GM19468 (cell line): ENCODE results near the gene ZBED4.
A peak's percentile ranks its signal among the peaks of the same experiment; 100 is the strongest.

Source experiments
- ATAC-seq: cut with Tn5 transposase; IDR thresholded peaks from one replicate; pipeline ENCODE4 v1.9.1; 2021; ENCODE audit warnings: mild to moderate bottlenecking, moderate library complexity, moderate number of reproducible peaks; ENCODE audit not compliant: unreplicated experiment; ENCODE audit errors: extremely low read depth

ZBED4 gene

DNA sequence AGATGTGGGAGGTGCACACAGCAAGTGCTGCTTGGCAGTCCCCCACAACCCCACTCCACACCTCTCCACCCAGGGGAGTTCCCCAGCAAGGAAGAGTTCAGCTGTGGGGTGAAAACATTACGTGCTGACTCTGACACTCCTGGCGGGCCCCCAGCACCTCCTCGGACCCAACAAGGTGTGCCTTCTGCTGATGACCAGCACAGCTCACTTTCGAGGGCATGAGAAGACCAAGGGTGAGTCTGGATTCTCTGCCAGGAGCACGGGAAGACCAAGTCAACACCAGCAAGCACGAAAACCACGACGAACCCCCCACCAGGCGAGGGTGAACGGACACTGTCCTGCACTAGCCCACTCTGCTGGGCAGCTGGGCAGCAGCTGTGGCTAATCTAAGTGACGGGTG, 63.2 kb downstream of the ZBED4 start:
- no peak for ATAC-seq

DNA sequence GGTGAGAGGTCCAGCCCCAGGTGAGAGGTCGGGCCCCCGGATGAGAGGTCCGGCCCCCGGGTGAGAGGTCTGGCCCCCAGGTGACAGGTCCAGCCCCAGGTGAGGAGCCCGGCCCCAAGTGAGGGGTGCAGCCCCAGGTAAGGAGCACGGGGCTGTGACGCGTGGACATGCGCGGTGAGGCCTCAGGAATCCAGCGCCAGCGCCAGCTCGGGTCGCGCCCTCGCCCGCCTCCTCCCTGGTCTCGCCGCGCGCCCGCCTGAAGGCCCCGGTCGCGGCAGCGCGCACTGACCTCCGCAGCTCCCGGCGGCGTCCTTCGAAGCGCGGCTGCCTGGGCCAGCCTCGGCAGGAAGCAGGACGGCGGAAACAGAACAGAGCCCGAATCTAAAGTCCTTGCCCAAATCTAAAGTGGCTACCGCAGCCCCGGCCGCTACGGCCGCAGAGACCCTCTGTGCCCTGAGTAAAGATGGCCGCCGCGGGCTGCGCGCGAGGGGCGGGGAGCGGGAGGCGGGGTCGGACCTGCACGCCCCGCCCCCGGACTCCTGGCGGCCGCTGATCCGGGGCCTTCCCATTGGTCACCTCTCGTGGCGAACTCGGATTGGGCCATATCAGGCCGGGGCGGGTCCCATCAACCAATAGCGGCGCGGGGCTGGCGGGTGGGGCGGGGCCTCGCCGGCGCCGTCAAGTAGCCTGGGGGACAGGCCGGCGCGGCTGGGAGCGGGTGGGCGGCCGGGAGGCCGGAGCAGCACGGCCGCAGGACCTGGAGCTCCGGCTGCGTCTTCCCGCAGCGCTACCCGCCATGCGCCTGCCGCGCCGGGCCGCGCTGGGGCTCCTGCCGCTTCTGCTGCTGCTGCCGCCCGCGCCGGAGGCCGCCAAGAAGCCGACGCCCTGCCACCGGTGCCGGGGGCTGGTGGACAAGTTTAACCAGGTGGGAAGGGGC, 64.6 kb downstream of the ZBED4 start, which contains the start of the genes ALG12 and CRELD2:
Gene ALG12, minus strand, starts transcription at position 465 of the 937 bp plus-strand sequence. CDS start 4,673 bp downstream, outside the sequence.
Gene CRELD2, plus strand, starts transcription at position 661 of the 937 bp plus-strand sequence. Its CDS starts 136 bp downstream, at position 797.
- peak; percentile 62 for ATAC-seq

DNA sequence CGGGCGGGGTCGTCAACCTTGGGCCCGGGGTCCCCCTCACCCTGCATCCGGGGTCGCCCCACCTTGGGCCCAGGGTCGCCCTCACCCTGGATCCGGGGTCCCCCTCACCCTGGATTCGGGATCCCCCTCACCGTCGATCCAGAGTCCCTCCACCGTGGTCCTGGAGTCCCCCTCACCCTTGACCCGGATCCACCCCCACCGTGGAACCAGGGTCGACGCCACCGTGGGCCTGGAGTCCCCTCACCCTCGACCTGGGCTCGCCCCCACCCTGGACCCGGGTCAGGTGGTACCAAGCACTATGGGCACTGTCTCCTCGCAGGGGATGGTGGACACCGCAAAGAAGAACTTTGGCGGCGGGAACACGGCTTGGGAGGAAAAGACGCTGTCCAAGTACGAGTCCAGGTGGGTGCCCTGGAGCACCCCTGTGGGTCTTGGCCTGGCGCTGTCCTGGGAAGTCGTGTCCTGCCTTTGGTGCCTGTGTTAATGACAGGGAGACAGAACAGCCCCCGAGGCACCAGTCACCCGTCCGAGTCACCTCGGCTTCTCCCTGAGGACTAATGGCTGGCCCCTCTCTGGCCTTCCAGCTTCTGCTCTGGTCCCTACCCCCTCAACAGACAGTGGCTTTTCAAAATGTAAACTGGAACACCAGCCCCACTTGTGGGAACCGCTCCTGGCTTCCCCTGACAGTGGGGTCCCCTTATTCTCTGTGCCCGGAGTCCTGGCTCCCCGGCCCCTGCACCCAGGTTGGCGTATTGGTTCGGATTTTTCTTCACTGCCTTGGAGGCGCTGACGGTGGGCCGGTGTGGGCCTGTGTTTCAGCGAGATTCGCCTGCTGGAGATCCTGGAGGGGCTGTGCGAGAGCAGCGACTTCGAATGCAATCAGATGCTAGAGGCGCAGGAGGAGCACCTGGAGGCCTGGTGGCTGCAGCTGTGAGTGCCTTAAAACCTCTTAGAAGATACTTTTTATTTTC, 65.6 kb downstream of the ZBED4 start:
- ATAC-seq = no peak

DNA sequence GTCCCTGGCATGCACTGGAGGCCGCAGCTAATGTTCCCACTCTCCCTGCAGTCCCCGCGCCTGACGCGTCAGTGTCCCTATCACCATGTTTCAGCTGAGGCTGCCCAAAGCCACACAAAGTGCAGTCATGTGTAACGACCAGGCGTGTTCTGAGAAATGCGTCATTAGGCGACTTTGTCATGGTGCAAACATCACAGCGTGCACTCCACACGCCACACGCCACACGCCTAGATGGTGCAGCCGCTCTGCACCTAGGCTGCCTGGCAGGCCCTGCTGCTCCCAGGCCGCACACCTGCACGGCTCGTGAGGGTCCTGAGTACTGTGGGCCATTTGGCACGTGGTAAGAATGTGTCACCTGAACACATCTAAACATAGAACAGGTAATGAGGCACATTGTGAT, 67.2 kb downstream of the ZBED4 start:
- no peak for ATAC-seq

DNA sequence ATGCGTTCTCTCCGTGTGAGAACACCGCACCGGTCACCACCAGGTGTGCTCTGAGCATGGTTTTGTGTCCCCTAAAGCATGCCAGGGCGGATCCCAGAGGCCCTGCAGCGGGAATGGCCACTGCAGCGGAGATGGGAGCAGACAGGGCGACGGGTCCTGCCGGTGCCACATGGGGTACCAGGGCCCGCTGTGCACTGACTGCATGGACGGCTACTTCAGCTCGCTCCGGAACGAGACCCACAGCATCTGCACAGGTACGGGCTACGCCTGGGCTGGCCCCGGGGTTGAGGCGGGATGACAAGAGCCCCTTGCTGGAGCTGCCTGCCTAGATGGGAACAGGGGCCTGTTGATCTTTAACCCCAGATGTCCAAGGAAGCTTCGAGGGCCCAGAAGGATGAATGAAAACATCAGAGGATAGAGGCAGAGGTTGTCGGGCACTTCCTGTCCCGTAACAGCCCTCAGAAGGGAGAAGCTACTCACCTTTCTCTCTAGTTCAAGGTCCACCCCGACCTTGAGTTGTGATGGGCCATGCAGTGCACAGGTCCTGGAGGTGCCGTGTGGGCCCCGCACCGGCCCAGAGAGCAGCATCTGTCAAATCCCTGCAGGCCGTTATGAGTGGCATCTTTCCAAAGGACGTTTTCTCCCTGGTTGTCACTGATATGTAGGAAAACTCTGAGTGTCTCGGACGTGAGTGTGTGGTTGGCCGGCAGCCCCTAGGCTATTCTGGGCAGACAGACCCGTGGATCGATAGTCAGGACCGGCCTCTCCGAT, 68.0 kb downstream of the ZBED4 start:
- ATAC-seq = no peak

DNA sequence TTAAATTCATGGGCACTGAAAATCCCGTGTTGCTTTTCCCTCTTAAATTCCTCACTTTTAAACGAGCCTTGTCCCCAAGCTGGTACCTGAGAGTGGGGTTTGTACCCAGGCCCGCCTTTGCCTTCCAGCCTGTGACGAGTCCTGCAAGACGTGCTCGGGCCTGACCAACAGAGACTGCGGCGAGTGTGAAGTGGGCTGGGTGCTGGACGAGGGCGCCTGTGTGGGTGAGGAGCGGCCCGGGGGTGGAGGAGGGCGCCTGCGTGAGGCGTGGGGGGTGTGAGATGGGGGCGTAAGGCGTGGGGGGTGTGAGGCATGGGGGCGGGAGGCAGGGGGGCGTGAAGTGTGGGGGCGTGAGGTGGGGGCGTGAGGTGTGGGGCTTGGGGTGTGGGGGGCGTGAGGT, 68.8 kb downstream of the ZBED4 start:
- no peak for ATAC-seq

DNA sequence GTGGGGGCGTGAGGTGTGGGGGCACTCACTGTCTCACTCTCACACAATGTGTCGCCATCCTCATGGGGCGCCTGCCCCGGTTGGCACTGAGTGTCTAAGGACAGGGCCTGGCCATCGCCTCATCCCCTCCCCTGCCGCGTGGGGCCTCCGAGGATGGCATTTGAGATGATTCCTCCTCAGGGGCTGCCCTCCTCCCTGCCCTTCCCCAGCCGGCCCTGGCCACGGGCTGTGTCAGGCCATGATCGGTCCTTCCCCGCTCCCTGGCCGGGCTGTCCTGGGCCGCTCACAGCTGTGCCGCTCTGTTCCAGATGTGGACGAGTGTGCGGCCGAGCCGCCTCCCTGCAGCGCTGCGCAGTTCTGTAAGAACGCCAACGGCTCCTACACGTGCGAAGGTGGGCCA, 69.3 kb downstream of the ZBED4 start:
- no peak for ATAC-seq

DNA sequence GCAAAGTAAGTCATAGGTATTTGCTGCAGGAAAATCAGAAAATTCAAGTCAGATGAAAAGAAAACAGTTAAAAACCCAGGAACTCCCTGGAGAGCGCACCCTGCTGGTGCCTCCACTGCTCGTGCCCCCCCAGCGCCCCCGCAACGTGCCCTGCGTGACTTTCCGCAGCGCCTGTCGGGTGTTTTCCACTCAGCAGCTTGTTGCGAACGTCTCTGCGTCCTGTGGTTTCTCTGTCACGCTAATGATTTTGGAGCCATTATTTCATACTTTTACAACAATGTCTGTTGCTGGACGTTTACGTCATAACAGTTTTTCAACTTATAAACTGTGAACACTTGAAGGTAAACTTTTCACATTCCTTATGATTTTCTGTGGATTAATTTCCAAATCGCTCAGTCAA, 69.8 kb downstream of the ZBED4 start:
- ATAC-seq = no peak

DNA sequence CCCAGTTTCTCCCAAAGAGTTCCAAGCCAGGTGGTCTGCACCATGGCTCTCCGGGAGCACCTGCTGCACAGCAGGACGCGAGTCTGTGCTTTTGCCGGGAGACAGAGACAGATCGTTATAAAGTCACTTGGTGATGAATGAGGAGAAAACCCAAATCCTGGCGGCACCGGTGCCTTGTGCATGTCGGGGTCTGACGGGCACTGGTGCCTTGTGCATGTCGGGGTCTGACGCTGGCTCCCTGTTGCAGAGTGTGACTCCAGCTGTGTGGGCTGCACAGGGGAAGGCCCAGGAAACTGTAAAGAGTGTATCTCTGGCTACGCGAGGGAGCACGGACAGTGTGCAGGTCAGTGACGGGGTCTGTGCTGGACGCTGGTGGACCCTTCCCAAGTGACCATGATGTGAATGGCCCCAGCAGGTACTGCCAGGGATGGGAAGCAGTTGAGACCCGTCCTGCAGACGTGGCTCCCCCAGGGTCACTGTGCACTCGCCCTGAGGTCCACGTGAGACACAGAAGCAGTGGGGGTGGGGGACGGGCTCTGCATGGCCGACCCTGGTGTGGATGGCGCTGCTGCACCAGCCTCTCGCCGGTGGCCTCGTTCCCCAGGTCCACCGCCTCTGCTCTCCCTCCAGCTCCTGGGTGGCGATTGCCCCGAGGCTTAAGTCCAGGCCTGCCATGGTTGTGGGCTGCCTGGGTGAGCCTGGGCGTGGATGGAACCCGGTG, 70.6 kb downstream of the ZBED4 start:
- no peak for ATAC-seq

DNA sequence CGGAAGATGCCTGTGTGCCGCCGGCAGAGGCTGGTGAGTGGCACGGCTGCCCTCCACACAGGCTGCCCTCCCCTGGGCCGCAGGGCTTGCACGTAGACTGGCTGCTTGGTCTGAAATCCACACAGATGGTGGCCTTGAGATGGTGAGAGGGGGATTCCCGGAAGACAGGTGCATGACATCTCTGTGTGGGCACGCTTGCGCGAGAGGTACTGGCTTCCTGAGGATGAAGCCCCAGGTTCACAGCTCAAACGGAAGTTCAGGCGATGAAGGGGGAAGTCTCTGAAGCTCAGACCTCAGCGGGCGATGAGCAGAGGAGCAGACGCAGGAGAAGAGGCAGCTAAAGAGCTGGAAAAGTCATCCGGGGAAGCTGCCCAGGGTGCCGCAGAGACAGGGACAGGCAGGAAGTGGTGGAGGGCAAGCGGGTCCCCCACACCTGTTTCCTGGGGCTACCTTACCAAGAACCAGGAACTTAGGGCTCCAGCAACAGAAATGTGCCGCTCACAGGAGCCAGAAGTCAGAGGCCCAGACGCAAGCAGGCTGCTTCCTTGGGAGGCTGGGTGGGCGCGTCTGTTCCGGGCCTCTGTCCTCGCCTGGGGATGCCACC, 72.0 kb downstream of the ZBED4 start:
- no peak for ATAC-seq

DNA sequence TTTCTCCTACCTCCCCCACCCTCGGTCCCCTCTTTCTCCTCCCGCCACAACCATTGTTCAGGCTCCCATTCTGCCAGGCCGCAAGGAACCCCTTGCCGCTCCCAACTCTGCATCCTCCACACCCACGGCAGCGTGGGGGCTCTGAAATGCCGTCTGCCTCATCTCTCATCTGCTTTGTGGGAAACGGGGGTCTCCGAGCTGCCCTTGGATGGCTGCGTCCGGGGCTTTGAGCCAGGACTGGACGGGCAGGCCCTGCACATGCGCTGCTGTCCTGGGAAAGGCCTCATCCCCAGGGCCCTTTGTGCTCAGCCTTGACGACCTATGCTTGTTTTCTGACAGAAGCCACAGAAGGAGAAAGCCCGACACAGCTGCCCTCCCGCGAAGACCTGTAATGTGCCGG, 73.3 kb downstream of the ZBED4 start:
- no peak for ATAC-seq

DNA sequence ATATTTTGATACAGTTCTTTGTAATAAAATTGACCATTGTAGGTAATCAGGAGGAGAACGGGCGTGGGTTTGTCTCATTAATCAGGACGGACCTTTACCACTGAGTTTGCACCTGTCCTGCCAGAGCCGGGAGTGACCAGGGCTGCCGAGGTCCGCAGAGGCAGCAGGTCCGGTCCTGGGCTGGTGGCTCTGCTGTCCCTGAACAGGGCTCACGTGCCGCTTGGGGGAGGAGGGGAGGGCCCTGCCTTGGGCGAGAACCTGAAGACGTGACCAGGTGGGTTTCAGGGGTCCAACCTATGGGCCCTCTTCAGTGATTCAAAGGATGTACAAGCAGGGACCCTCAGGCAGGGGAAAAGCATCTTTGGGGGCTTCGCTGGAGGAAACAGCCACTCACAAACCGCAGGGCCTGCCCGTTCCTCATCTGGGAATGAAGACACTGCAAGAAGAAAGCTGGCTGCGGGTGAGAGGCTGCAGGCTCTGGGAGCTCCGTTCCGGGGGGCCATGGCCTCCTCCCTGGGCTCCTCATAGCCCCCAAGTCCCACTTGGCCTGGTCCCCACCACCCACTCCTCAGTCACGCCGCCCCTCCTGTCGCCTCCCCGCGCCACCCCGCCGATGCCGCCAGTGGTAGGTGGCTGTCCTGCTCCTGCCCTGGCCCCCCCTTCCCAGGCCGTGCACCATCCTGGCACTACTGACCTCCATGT, 74.0 kb downstream of the ZBED4 start:
- no peak for ATAC-seq

DNA sequence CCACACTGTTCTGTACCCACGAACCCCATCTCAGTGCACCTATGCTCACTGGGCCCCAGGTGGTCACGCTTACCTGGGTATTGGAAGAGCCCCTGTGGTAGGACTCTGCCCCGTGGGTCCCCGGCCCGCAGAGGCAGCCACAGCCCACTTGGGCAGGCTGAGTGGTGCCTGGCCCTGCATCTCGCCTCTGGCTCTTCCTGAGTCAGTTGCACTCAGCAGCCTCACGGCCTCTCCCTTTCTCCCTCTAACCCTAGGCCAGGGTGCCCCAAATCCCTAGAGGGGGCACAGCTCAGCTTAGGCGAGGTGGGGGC, 74.5 kb downstream of the ZBED4 start:
- ATAC-seq = no peak

DNA sequence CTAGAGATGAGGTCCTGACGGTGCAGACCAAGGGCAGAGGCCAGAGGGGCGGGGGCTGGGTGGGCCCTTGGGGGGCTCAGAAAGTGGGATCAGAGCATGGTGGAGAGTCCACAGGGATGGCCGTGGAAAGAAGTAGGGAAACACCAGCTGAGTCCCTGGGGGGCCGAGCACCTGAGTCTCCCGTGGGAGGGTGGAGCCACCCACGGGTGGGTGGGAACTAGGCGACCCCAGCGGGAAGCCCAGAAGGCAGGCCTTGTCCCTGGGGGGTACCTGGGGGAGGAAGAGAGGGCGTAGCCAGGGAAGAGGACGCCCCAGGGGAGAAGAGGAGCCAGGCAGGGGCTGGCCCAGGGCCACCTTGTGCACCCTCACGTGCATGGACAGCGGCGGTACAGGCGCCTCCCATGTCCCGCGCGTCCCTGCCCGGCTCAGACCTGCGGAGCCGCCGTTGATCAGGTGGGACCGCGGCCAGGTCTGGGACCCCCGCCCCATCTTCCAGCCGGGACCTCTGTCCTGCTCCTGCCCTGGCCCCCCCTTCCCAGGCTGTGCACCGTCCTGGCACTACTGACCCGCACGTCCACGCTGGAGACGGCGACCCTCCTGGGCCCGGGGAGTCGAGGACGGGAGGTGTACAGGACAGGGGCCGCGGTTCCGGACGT, 75.0 kb downstream of the ZBED4 start:
- no peak for ATAC-seq

DNA sequence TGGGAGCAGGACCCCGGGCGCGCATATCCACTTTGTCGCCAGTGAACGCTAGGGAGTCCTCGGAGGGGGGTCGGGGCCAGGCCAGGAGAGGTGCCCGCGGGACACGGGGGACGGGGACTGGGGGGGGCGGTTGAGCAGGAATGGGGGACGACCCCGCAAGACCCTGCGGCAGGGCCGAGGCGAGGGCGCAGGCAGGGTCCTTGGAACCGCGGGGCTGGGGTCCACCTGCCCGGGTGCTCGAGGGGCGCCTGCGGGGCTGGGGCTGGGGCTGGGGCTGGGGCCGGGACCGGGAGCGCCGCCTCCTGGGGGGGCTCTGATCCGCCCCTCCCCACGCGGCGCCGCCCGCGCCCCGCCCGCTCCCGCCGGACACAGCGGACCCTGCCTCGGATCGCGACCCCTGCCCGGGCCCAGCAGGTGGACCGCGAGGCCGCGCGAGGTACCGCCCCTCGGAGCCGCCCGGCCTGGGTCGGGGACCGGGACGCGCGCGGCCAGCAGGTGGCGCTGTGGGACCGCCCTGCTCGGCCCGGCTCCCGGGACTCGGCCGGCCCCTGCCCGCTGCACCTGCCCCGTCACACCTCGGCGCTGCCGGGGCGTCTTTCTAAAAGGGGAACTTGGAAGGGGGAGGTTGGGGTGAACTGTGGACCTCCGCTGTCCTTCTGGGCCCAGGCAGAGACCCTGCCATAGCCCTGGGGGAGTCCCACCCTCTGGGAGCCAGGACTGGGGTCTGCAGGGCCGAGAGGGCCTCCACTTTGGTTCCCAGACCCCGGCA, 75.8 kb downstream of the ZBED4 start:
- no peak for ATAC-seq

DNA sequence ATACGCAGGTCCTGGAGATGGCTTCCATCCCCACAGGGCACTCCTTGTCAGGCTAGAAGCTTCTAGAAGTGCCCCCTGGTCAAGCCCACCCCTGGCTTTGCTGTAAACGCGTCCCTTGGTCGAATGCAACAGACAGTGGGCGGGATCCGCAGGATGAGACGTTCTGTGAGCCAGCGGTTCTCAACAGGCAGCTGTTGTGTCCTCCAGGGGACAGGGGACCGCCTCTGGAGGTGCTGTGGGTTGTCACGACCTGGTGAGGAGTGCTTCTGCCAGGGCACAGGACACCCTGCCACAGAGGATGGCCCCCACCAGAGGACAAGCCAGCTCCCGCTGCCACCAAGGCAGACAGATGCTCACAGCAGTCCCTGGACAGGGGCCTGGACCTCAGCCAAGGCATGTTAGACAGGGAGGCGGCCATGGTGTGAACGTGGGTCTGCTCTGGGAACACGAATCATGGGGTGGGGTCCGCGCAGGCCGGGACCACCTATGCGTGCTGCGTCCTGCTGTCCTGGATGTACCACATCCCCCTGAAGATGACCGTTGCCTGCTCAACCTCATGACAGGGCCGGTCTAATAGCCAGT, 76.4 kb downstream of the ZBED4 start:
- ATAC-seq = no peak
